ENCODE data around the gene HBB. TPM values are rescaled to one million over a fixed set of nuclear protein-coding genes. Genes with fewer than 3 reads are reported as not detected.

Gene HBB
- total RNA-seq, 1 experiment from 2014 or later = not detected

DNA sequence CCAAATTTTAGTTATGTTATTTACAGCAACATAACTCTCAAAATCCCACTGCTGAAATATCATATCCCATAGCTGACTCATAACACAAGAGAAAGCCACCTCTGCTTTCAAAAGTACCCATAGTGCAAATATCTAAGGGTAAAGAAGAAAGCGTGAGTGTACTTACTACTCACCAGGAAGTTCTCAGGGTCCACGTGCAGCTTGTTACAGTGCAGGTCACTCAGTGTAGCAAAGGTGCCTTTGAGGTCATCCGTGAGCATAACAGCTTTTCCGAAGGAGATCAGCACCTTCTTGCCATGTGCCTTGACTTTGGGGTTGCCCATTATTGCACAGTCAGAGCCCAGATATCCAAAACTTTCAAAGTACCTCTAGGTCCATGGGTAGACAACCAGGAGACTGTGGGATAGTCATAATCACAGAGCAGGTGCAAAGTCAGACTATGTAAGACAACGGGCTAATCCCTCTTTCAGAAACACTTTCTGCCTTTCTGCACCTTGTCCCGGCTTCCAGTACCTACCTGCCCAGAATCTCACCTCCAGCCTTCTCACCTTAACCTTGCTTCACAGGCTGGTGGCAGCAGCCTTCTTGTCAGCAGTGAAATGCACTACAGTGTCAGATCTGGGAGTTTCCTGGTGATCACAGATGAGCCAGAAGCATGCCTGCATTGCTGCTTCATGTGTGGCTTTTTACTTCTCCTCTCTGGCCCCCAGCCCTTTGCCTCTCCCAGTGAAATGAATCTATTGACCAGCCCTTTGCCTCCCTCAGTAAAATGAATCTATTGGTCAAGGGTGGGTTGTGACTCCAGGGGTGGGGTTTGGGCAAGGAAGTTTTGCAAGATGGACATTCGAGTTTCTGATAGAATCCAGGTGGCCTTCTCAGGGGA is 16.3 kb upstream of the HBB start:
- Histone ChIP-seq H3K9ac (ENCODE audit: extremely low read depth, insufficient read length, low read length) (no peak overlapping the region), H2BK5ac (ENCODE audit: insufficient read length, low read length) (no peak overlapping the region), H3K27ac (ENCODE audit: insufficient read length, low read depth, low read length) (no peak overlapping the region), H3K4ac (ENCODE audit: low read depth, low read length) (no peak overlapping the region), H2BK15ac (ENCODE audit: low read depth, low read length) (no peak overlapping the region), H3K4me2 (ENCODE audit: insufficient read depth, insufficient read length, low read length) (no peak overlapping the region), H2AK5ac (ENCODE audit: insufficient read length, low read length) (no peak overlapping the region), H3K27me3 (ENCODE audit: insufficient read depth, low read length) (no peaks in the 10 kb centered on the region), H3K14ac (ENCODE audit: insufficient read depth, low read length) (no peak overlapping the region), H2AFZ (ENCODE audit: low read length) (no peak overlapping the region), H4K8ac (replicated peaks; ENCODE audit: insufficient read length, low read depth, low read length) (no peak overlapping the region), H3K18ac (ENCODE audit: insufficient read length, low read depth, low read length) (no peak overlapping the region), H3T11ph (ENCODE audit: low read length) (no peak overlapping the region), H3K9me3 (ENCODE audit: control insufficient read depth, low read depth, low read length) (no peaks in the 10 kb centered on the region), H4K5ac (ENCODE audit: insufficient read length, low read depth, low read length) (no peak overlapping the region), H3K79me2 (ENCODE audit: insufficient read depth, low read length) (no peaks in the 10 kb centered on the region), H2BK20ac (ENCODE audit: low read depth, low read length, poor library complexity, severe bottlenecking) (no peak overlapping the region), H3K79me1 (ENCODE audit: insufficient read depth, low read depth, low read length, poor library complexity, severe bottlenecking) (no peaks in the 10 kb centered on the region), H4K91ac (ENCODE audit: insufficient read length, low read depth, low read length) (no peak overlapping the region), H3K4me1 (ENCODE audit: insufficient read depth, low read length) (no peaks in the 10 kb centered on the region), H4K20me1 (ENCODE audit: control insufficient read depth, insufficient read depth, insufficient read length) (no peaks in the 10 kb centered on the region), H2BK12ac (ENCODE audit: insufficient read length, low read depth, low read length) (no peak overlapping the region), H3K23ac (ENCODE audit: insufficient read length, low read depth, low read length) (no peak overlapping the region), H2BK120ac (ENCODE audit: low read depth, low read length, poor library complexity, severe bottlenecking) (no peak overlapping the region), H3K56ac (ENCODE audit: insufficient read length, low read depth, low read length) (no peak overlapping the region), H3K23me2 (ENCODE audit: insufficient read length, low read depth, low read length, poor library complexity, severe bottlenecking) (no peaks in the 10 kb centered on the region)
- Mint-ChIP-seq H3K4me1 (no peaks in the 10 kb centered on the region), H3K27ac (no peak overlapping the region; a peak in 1 of 7 replicates), H3K27me3 (ENCODE audit: low read depth) (peaks cover 2% of the 10 kb centered on the region), H3K36me3 (ENCODE audit: insufficient read depth in 1 of 3, low read depth in 3 of 3) (no peaks in the 10 kb centered on the region), H3K4me3 (no peak overlapping the region), H3K9me3 (no peaks in the 10 kb centered on the region)
- no CpG with 5 or more reads among the region's 7 CpGs for WGBS (ENCODE audit: extremely low coverage, insufficient read length, low lambda C conversion rate)
- TF ChIP-seq, protein P1, sequence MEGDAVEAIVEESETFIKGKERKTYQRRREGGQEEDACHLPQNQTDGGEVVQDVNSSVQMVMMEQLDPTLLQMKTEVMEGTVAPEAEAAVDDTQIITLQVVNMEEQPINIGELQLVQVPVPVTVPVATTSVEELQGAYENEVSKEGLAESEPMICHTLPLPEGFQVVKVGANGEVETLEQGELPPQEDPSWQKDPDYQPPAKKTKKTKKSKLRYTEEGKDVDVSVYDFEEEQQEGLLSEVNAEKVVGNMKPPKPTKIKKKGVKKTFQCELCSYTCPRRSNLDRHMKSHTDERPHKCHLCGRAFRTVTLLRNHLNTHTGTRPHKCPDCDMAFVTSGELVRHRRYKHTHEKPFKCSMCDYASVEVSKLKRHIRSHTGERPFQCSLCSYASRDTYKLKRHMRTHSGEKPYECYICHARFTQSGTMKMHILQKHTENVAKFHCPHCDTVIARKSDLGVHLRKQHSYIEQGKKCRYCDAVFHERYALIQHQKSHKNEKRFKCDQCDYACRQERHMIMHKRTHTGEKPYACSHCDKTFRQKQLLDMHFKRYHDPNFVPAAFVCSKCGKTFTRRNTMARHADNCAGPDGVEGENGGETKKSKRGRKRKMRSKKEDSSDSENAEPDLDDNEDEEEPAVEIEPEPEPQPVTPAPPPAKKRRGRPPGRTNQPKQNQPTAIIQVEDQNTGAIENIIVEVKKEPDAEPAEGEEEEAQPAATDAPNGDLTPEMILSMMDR (conservative IDR thresholded peaks at IDR 0.05) = no peak
- no peak for DNase-seq

Data from H9 (cell line).